ENCODE results near the gene EBF3.
"Not testable (repeated sequence)": the region's sequence is repeated elsewhere in the genome, so short reads cannot be mapped to it uniquely, and the experiment has no call there.

EBF3 gene

GRCh38 chr10:129929343-129930292 lies 34.5 kb downstream of the EBF3 start:
- DNase-seq (ENCODE audit: low read depth in 3 of 3), result no peak

- no peak for DNase-seq (ENCODE audit: low read depth in 3 of 3)
Observed at GRCh38 chr10:129927351-129928120, 36.5 kb downstream of the EBF3 start.

- no peak for DNase-seq (ENCODE audit: low read depth in 3 of 3)
Observed at GRCh38 chr10:129926066-129927055, 37.7 kb downstream of the EBF3 start.

- DNase-seq (ENCODE audit: low read depth in 3 of 3), result no peak
Observed at GRCh38 chr10:129924375-129925085, 39.5 kb downstream of the EBF3 start.

- DNase-seq (ENCODE audit: low read depth in 3 of 3), result no peak
Observed at GRCh38 chr10:129922598-129923123, 41.4 kb downstream of the EBF3 start.

GRCh38 chr10:129921801-129922597 lies 42.1 kb downstream of the EBF3 start:
- no peak for DNase-seq (ENCODE audit: low read depth in 3 of 3)

GRCh38 chr10:129921065-129921670 lies 42.9 kb downstream of the EBF3 start:
- DNase-seq (ENCODE audit: low read depth in 3 of 3), result no peak

GRCh38 chr10:129920187-129920586 lies 43.9 kb downstream of the EBF3 start:
- DNase-seq (ENCODE audit: low read depth in 3 of 3), result not testable (repeated sequence)

- no peak for DNase-seq (ENCODE audit: low read depth in 3 of 3)
Observed at GRCh38 chr10:129919358-129919757, 44.7 kb downstream of the EBF3 start.

GRCh38 chr10:129918836-129919235 lies 45.2 kb downstream of the EBF3 start:
- no peak for DNase-seq (ENCODE audit: low read depth in 3 of 3)

GRCh38 chr10:129918401-129918800 lies 45.7 kb downstream of the EBF3 start:
- no peak for DNase-seq (ENCODE audit: low read depth in 3 of 3)

GRCh38 chr10:129917936-129918335 lies 46.1 kb downstream of the EBF3 start:
- DNase-seq (ENCODE audit: low read depth in 3 of 3), result no peak

GRCh38 chr10:129916506-129916995 lies 47.5 kb downstream of the EBF3 start:
- DNase-seq (ENCODE audit: low read depth in 3 of 3), result no peak

- DNase-seq (ENCODE audit: low read depth in 3 of 3), result no peak
Observed at GRCh38 chr10:129915526-129916378, 48.3 kb downstream of the EBF3 start.

- DNase-seq (ENCODE audit: low read depth in 3 of 3), result no peak
Observed at GRCh38 chr10:129914960-129915359, 49.1 kb downstream of the EBF3 start.

- no peak for DNase-seq (ENCODE audit: low read depth in 3 of 3)
Observed at GRCh38 chr10:129914153-129914855, 49.8 kb downstream of the EBF3 start.

- no peak for DNase-seq (ENCODE audit: low read depth in 3 of 3)
Observed at GRCh38 chr10:129912986-129913695, 50.9 kb downstream of the EBF3 start.
